NCI-H187 treated with DMSO at 0.1 percent for 48 hours (cell line): ENCODE data around the gene INTS6L.
"Not testable (repeated sequence)": the region's sequence is repeated elsewhere in the genome, so short reads cannot be mapped to it uniquely, and the experiment has no call there.

Experiments
- DNase-seq: peaks from one replicate; lab custom pipeline; 2025; lab: John Stamatoyannopoulos, UW

Gene INTS6L

GRCh38 chrX:135624408-135625204, 104.1 kb downstream of the INTS6L start:
- not testable (repeated sequence) for DNase-seq

GRCh38 chrX:135625995-135626394, 105.5 kb downstream of the INTS6L start:
- DNase-seq: no peak

- DNase-seq: no peak
These were observed 108.9 kb downstream of the INTS6L start for GRCh38 chrX:135629342-135629741.
